Kidney (tissue), 14 donors: ENCODE data around the gene SH2D4B. TPM values are rescaled to one million over a fixed set of nuclear protein-coding genes. Genes with fewer than 3 reads are reported as not detected.

ENCODE experiments used
- DNase-seq, 5 donors: peaks; one replicate each; pipeline ENCODE4 v3.0.0-alpha.2; 2013 to 2020
- FAIRE-seq: peaks from 2 replicates; lab custom pipeline; 2012; peaks lifted over from hg19 to GRCh38; lab: Jason Lieb, UNC
- H3K27ac ChIP-seq, 2 donors: one replicate each; pipeline ENCODE4 v1.7.0; 2013; ENCODE audit warnings: low read depth in 2 of 2, low read length in 2 of 2, inconsistent platforms in 1 of 2
- H3K27me3 ChIP-seq: one replicate; pipeline ENCODE4 v1.7.1; 2013; ENCODE audit warnings: low read length, inconsistent platforms; ENCODE audit not compliant: control insufficient read depth, insufficient read depth
- H3K36me3 ChIP-seq, 3 donors: one replicate each; pipeline versions ENCODE4 v1.7.0 to v1.7.1; 2013; ENCODE audit warnings: low read length in 3 of 3, control low read depth in 1 of 3, inconsistent platforms in 1 of 3; ENCODE audit not compliant: insufficient read depth in 3 of 3, control insufficient read depth in 2 of 3
- H3K4me1 ChIP-seq, 3 donors: one replicate each; pipeline versions ENCODE4 v1.7.0 to v1.7.1; 2013; ENCODE audit warnings: low read length in 3 of 3, inconsistent platforms in 1 of 3, low read depth in 1 of 3; ENCODE audit not compliant: control insufficient read depth in 2 of 3, insufficient read depth in 2 of 3
- H3K4me3 ChIP-seq, 3 donors: one replicate each; pipeline versions ENCODE4 v1.7.0 to v1.8.1; 2013; ENCODE audit warnings: low read length in 3 of 3, control low read depth in 1 of 3, inconsistent platforms in 1 of 3
- H3K9ac ChIP-seq, 3 donors: one replicate each; pipeline versions ENCODE4 v1.7.0 to v1.7.1; 2013; ENCODE audit warnings: low read length in 3 of 3, control low read depth in 1 of 3, inconsistent platforms in 1 of 3
- H3K9me3 ChIP-seq, 3 donors: one replicate each; pipeline versions ENCODE4 v1.7.0 to v1.7.1; 2013; ENCODE audit warnings: low read length in 3 of 3, control low read depth in 1 of 3, inconsistent platforms in 1 of 3; ENCODE audit not compliant: control insufficient read depth in 2 of 3, insufficient read depth in 1 of 3
- intact Hi-C: fragments of 100-400 bp; cut with DNase I; formaldehyde crosslinking; loops from one replicate; pipeline ENCODE4 v1.11.1; 2022
- polyA plus RNA-seq: library from polyadenylated mRNA; stranded (reverse); fragments of 350-450 nt; fragmentation: Illumina TruSeq; extraction: RNeasy Lipid Tissue Mini Kit (QIAGEN cat#74804); gene quantifications from one replicate; pipeline ENCODE4 v1.2.3, GENCODE V29; 2014; ENCODE audit warnings: low read depth, low replicate concordance; ENCODE audit not compliant: insufficient read depth
- total RNA-seq: library from RNA; stranded (reverse); fragmentation: NEBNext Ultra II Directional; extraction: Animal tissue kit (Norgen Biotek cat#: 25700); gene quantifications from one replicate; pipeline ENCODE4 v1.2.1, GENCODE V29; 2021
- TF ChIP-seq, protein P1 (sequence below): IDR thresholded peaks from 3 replicates; pipeline ENCODE4 v1.5.1; 2012; ENCODE audit warnings: mild to moderate bottlenecking, moderate library complexity, borderline replicate concordance; ENCODE audit not compliant: insufficient read depth; ENCODE audit errors: extremely low read depth
- donor health status: control.
- donor health status: control.
- donor health status: control.
- donor health status: control.
- donor health status: control.
- donor health status: DM: yes; HTN: yes; CAD: no.
- donor health status: Normal renal cell carcinoma (clear cell type).

The SH2D4B gene
- total and polyA plus RNA-seq, 2 donors from 2014 or later: 0.09 TPM; not detected in 1

DNA sequence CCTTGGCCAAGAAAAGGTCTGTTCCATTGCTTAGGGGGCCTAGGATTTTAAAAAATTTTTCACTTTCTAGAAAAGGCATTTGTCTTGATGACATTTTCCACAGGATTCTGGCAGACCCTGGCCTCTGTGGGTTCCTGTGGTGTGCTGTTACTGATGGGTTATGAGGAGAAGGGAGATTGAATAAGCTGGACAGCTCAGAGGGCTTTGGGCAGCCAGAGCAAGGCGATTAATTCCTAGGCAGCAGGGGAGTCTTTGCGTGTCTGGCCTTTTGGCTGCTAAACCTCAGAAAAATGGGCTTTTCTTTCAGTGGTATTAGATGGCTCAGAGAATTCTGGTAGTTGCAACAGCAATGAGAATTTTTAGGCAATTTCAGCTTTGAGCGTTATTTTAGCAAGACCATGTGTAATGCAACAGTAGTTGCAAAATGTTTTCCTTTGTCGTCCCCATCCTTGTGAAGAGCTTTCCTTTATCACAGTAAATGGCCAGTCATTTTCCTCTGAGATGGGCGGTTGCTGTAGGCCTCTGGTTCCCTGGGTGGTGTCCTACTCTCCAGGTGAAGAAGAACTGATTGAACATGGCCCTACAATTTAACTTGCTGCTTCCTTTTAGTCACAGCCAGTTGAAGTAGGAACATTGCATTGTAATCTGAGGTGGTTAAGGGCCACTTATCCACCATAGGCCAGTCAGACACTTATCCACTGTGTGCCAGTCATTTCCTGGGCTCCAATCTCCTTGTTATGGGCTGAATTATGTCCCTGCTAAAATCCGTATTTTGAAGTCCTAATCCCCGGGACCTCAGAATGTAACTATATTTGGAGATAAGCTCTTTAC, 43.2 kb downstream of the SH2D4B start:
- intact Hi-C loops: no loop called here
- TF ChIP-seq, protein P1, sequence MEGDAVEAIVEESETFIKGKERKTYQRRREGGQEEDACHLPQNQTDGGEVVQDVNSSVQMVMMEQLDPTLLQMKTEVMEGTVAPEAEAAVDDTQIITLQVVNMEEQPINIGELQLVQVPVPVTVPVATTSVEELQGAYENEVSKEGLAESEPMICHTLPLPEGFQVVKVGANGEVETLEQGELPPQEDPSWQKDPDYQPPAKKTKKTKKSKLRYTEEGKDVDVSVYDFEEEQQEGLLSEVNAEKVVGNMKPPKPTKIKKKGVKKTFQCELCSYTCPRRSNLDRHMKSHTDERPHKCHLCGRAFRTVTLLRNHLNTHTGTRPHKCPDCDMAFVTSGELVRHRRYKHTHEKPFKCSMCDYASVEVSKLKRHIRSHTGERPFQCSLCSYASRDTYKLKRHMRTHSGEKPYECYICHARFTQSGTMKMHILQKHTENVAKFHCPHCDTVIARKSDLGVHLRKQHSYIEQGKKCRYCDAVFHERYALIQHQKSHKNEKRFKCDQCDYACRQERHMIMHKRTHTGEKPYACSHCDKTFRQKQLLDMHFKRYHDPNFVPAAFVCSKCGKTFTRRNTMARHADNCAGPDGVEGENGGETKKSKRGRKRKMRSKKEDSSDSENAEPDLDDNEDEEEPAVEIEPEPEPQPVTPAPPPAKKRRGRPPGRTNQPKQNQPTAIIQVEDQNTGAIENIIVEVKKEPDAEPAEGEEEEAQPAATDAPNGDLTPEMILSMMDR: no peak
- FAIRE-seq: no peak

DNA sequence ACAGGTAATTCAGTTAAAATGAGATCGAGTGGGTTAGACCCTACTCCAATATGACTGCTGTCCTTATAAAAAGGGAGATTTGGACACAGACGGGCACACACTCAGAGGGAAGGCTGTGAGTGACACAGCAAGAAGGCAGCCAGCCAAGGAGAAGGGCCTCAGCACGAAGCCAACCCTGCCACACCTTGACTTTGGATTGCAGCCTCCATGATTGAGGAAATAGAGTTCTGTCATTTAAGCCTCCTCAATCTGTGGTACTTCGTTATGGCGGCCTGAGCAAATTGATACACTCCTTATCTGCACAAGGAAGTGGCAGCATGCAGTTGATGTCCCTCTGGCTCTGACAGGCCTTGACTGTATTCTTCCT, 43.8 kb downstream of the SH2D4B start:
- intact Hi-C loops: no loop called here
- no peak for DNase-seq

More for the DNA sequence above, 43.2 kb downstream of the SH2D4B start:
- Histone ChIP-seq H3K9ac (no peak overlapping the region), H3K9me3 (peaks cover 0 to 5% (median 0%) of the 10 kb centered on the region in 3 donors), H3K27me3 (no peaks in the 10 kb centered on the region), H3K4me3 (no peak overlapping the region), H3K27ac (no peak overlapping the region), H3K36me3 (no peaks in the 10 kb centered on the region), H3K4me1 (no peaks in the 10 kb centered on the region)
- DNase-seq: peak in 1 of 5 donors; percentile 9

GRCh38 chr10:80582286-80582960, 44.7 kb downstream of the SH2D4B start:
- DNase-seq: peak in 2 of 5 donors; percentile 21 to 40
- no peaks in the 10 kb centered on the region for H3K27me3 ChIP-seq
- TF ChIP-seq, protein P1: no peak
- intact Hi-C loops: no loop called here
- H3K36me3 ChIP-seq: no peaks in the 10 kb centered on the region
- no peak overlapping the region for H3K27ac ChIP-seq
- H3K4me3 ChIP-seq: no peak overlapping the region
- no peaks in the 10 kb centered on the region for H3K9me3 ChIP-seq
- FAIRE-seq: no peak
- H3K9ac ChIP-seq: no peak overlapping the region
- no peaks in the 10 kb centered on the region for H3K4me1 ChIP-seq

More for the DNA sequence above, 43.8 kb downstream of the SH2D4B start:
- TF ChIP-seq, protein P1: no peak
- Histone ChIP-seq H3K27ac (no peak overlapping the region), H3K9me3 (peaks cover 0 to 5% (median 0%) of the 10 kb centered on the region in 3 donors), H3K36me3 (no peaks in the 10 kb centered on the region), H3K27me3 (no peaks in the 10 kb centered on the region), H3K4me1 (no peaks in the 10 kb centered on the region), H3K9ac (no peak overlapping the region), H3K4me3 (no peak overlapping the region)
- FAIRE-seq: no peak
